HEK293 (cell line): ENCODE results near the gene LEF1.

ENCODE experiments used
- GLI2 ChIP-seq: fragments of 450-650 bp; formaldehyde crosslinking; IDR thresholded peaks from 2 replicates; pipeline ENCODE4; 2017; ENCODE audit warnings: missing biosample characterization, missing genetic modification characterization, low read depth, borderline replicate concordance
- ZBTB1 ChIP-seq: fragments of 450-650 bp; formaldehyde crosslinking; IDR thresholded peaks from 2 replicates; pipeline ENCODE4 v1.5.1; 2016; ENCODE audit warnings: missing biosample characterization, missing genetic modification characterization
- ZBTB10 ChIP-seq: fragments of 450-650 bp; formaldehyde crosslinking; IDR thresholded peaks from 2 replicates; pipeline ENCODE4 v1.5.1; 2016; ENCODE audit warnings: missing biosample characterization, missing genetic modification characterization
- ZBTB8A ChIP-seq: fragments of 450-650 bp; formaldehyde crosslinking; IDR thresholded peaks from 2 replicates; pipeline ENCODE4 v1.5.1; 2016; ENCODE audit warnings: missing biosample characterization, missing genetic modification characterization
- ZFP41 ChIP-seq: fragments of 450-650 bp; formaldehyde crosslinking; IDR thresholded peaks from 2 replicates; pipeline ENCODE4 v1.5.1; 2016; ENCODE audit warnings: missing biosample characterization, missing genetic modification characterization, borderline replicate concordance
- ZNF350 ChIP-seq: fragments of 450-650 bp; formaldehyde crosslinking; IDR thresholded peaks from 2 replicates; pipeline ENCODE4 v1.5.0; 2017; ENCODE audit warnings: missing biosample characterization, mild to moderate bottlenecking, missing genetic modification characterization
- ZNF416 ChIP-seq: fragments of 450-650 bp; formaldehyde crosslinking; IDR thresholded peaks from 2 replicates; pipeline ENCODE4 v1.5.1; 2016; ENCODE audit warnings: missing biosample characterization, missing genetic modification characterization
- TF ChIP-seq, protein P1 (sequence below): sonication (generic); formaldehyde crosslinking; IDR thresholded peaks from 2 replicates; pipeline ENCODE4 v1.8.1; 2022; ENCODE audit warnings: mild to moderate bottlenecking, moderate library complexity, missing genetic modification reagents
- TF ChIP-seq, protein P2 (sequence below): fragments of 450-650 bp; formaldehyde crosslinking; IDR thresholded peaks from 2 replicates; pipeline ENCODE4 v1.5.1; 2016; ENCODE audit warnings: missing biosample characterization, missing genetic modification characterization

DNA sequence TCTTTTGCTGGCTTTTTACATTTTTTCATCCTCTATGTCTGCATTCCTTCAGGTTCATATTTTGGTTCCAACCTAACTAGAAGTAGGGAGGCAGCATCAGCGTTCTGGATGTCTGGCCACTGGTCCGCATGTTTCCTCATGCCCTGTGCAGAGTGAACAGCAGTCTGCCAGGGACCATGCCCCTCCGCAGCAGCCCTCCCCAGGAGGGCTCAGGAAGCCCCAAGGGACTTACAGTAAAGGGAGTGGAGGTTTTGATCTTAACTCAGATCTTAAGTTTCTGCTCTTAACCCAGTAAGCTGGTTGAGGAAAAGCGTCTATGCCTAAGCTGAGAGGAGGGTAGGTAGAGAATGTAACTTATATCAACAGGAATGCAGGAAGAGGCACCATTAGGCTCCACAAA, 45.0 kb upstream of the LEF1 start:
- TF ChIP-seq GLI2: no peak
- no peak for TF ChIP-seq ZBTB1 (tag by site-specific recombination)
- no peak for TF ChIP-seq ZBTB8A
- TF ChIP-seq ZBTB10 (tag by site-specific recombination): no peak
- TF ChIP-seq, protein P1, sequence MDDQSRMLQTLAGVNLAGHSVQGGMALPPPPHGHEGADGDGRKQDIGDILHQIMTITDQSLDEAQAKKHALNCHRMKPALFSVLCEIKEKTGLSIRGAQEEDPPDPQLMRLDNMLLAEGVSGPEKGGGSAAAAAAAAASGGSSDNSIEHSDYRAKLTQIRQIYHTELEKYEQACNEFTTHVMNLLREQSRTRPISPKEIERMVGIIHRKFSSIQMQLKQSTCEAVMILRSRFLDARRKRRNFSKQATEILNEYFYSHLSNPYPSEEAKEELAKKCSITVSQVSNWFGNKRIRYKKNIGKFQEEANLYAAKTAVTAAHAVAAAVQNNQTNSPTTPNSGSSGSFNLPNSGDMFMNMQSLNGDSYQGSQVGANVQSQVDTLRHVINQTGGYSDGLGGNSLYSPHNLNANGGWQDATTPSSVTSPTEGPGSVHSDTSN (CRISPR knock-in tag): no peak
- TF ChIP-seq ZNF350 (tag by site-specific recombination): no peak
- TF ChIP-seq, protein P2, sequence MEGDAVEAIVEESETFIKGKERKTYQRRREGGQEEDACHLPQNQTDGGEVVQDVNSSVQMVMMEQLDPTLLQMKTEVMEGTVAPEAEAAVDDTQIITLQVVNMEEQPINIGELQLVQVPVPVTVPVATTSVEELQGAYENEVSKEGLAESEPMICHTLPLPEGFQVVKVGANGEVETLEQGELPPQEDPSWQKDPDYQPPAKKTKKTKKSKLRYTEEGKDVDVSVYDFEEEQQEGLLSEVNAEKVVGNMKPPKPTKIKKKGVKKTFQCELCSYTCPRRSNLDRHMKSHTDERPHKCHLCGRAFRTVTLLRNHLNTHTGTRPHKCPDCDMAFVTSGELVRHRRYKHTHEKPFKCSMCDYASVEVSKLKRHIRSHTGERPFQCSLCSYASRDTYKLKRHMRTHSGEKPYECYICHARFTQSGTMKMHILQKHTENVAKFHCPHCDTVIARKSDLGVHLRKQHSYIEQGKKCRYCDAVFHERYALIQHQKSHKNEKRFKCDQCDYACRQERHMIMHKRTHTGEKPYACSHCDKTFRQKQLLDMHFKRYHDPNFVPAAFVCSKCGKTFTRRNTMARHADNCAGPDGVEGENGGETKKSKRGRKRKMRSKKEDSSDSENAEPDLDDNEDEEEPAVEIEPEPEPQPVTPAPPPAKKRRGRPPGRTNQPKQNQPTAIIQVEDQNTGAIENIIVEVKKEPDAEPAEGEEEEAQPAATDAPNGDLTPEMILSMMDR (tag by site-specific recombination): no peak
- no peak for TF ChIP-seq ZNF416 (tag by site-specific recombination)
- TF ChIP-seq ZFP41 (tag by site-specific recombination): no peak
